SU-DHL-6 (cell line): Measurements from ENCODE around the gene HK2.

ENCODE experiments used
- H2AFZ ChIP-seq: fragments of 200-600 bp; sonication (generic); 2 replicates; pipeline ENCODE4 v1.6.1; 2014; ENCODE audit warnings: low read depth, mild to moderate bottlenecking, moderate library complexity, mixed read lengths, antibody characterized with exemption, low read length; ENCODE audit not compliant: severe bottlenecking
- H3F3A ChIP-seq: fragments of 200-600 bp; shearing (Covaris generic); 2 replicates; pipeline ENCODE4 v1.6.0; 2016; ENCODE audit warnings: antibody characterized with exemption, mild to moderate bottlenecking; ENCODE audit not compliant: insufficient read depth
- H3K27ac ChIP-seq: fragments of 200-600 bp; sonication (generic); 2 replicates; pipeline ENCODE4 v1.5.1; 2016; ENCODE audit warnings: low read depth, mild to moderate bottlenecking, low read length, moderate library complexity, mixed read lengths
- H3K27me3 ChIP-seq: fragments of 200-600 bp; sonication (generic), shearing (Covaris generic); 2 replicates; pipeline ENCODE4 v1.6.0; 2014; ENCODE audit warnings: mild to moderate bottlenecking, low read length
- H3K36me3 ChIP-seq: fragments of 200-600 bp; sonication (generic); 2 replicates; pipeline ENCODE4 v1.6.1; 2014; ENCODE audit warnings: mild to moderate bottlenecking, low read length, mixed read lengths
- H3K4me2 ChIP-seq: fragments of 300-600, 200-600 bp; shearing (Covaris generic), sonication (generic); 2 replicates; pipeline ENCODE4 v1.6.0; 2014; ENCODE audit warnings: low read length, low read depth, mild to moderate bottlenecking; ENCODE audit not compliant: poor library complexity, severe bottlenecking
- H3K4me3 ChIP-seq: fragments of 200-600 bp; sonication (generic); 2 replicates; pipeline ENCODE4 v1.5.1; 2014; ENCODE audit warnings: antibody characterized with exemption, low read length, mild to moderate bottlenecking, mixed read lengths; ENCODE audit not compliant: insufficient read depth, poor library complexity, severe bottlenecking
- H3K79me2 ChIP-seq: fragments of 200-600 bp; sonication (generic); 2 replicates; pipeline ENCODE4 v1.6.1; 2014; ENCODE audit warnings: mild to moderate bottlenecking, low read length, moderate library complexity; ENCODE audit not compliant: insufficient read depth
- H3K9ac ChIP-seq: fragments of 200-600 bp; sonication (generic); 2 replicates; pipeline ENCODE4 v1.7.0; 2014; ENCODE audit warnings: mild to moderate bottlenecking, low read length
- H3K9me2 ChIP-seq: fragments of 200-600 bp; sonication (generic); replicated peaks from 2 replicates; pipeline ENCODE4 v1.6.1; 2014; ENCODE audit warnings: low read length; ENCODE audit not compliant: insufficient read depth
- H3K9me3 ChIP-seq: fragments of 200-600 bp; sonication (generic); 2 replicates; pipeline ENCODE4 v1.6.1; 2014; ENCODE audit warnings: low read length, mixed read lengths; ENCODE audit not compliant: insufficient read depth
- H4K20me1 ChIP-seq: fragments of 200-600 bp; sonication (generic); 2 replicates; pipeline ENCODE4 v1.6.1; 2014; ENCODE audit warnings: low read depth, mild to moderate bottlenecking, antibody characterized with exemption, low read length, moderate library complexity, mixed read lengths
- CTCF ChIP-seq: fragments of 200-600 bp; sonication (generic); IDR thresholded peaks from one replicate; pipeline ENCODE4 v1.5.1; 2017; ENCODE audit warnings: antibody characterized with exemption, mild to moderate bottlenecking, low read length, moderate library complexity; ENCODE audit not compliant: insufficient read depth, poor library complexity, severe bottlenecking
- EZH2phosphoT487 ChIP-seq: fragments of 200-600 bp; sonication (generic), shearing (Covaris generic); conservative IDR thresholded peaks from 2 replicates; pipeline ENCODE4 v1.6.1; 2018; ENCODE audit warnings: mild to moderate bottlenecking, antibody characterized with exemption, low read length, moderate library complexity, mixed read lengths

HK2 gene

DNA sequence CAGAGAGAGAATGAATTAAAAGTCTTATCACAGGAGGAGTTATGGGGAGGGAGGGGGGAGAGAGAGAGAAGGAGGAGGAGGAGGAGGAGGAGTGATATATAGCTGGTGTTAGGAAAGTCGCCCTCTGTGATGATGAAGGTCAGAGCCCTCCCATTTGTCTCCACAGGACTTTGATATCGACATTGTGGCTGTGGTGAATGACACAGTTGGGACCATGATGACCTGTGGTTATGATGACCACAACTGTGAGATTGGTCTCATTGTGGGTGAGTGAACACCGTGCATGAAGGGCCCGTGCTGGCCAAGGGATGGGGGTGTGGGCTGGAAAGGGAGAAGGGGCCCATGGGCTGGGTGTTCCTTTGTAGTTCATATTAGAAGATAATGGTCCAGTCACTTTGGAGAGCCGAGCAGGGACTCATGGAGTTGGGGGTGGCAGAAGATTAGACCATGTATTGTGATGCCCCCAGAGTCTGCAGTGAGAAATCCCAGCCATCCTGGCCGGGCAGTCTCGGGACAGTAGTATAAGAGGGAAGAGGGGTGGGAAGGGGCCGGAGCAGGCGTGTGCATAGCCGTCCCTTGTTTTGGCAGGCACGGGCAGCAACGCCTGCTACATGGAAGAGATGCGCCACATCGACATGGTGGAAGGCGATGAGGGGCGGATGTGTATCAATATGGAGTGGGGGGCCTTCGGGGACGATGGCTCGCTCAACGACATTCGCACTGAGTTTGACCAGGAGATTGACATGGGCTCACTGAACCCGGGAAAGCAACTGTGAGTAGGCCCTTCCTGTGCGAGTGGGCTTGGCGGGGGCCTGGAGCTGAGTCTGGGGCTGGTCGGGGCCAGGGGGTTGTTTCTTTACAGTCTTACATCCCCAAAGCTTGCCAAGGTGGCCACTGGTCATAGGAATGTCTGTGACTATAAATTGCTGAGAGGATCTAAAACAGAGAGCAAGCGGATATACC lies 40.0 kb downstream of the HK2 start:
- H3K79me2 ChIP-seq = no peaks in the 10 kb centered on the region
- no peak overlapping the region for H3K27ac ChIP-seq
- H3K9ac ChIP-seq = no peak overlapping the region
- no peaks in the 10 kb centered on the region for H3K27me3 ChIP-seq
- H3K4me2 ChIP-seq = no peak overlapping the region
- no peaks in the 10 kb centered on the region for H3K9me2 ChIP-seq
- no peaks in the 10 kb centered on the region for H4K20me1 ChIP-seq
- H3K4me3 ChIP-seq = no peak overlapping the region
- H3K36me3 ChIP-seq = peaks cover 24% of the 10 kb centered on the region
- no peak overlapping the region for H2AFZ ChIP-seq
- no peaks in the 10 kb centered on the region for H3K9me3 ChIP-seq
- TF ChIP-seq CTCF (no peak), EZH2phosphoT487 (no peak)
- H3F3A ChIP-seq = peaks cover 2% of the 10 kb centered on the region; the same call in 1 of the 2 replicates

DNA sequence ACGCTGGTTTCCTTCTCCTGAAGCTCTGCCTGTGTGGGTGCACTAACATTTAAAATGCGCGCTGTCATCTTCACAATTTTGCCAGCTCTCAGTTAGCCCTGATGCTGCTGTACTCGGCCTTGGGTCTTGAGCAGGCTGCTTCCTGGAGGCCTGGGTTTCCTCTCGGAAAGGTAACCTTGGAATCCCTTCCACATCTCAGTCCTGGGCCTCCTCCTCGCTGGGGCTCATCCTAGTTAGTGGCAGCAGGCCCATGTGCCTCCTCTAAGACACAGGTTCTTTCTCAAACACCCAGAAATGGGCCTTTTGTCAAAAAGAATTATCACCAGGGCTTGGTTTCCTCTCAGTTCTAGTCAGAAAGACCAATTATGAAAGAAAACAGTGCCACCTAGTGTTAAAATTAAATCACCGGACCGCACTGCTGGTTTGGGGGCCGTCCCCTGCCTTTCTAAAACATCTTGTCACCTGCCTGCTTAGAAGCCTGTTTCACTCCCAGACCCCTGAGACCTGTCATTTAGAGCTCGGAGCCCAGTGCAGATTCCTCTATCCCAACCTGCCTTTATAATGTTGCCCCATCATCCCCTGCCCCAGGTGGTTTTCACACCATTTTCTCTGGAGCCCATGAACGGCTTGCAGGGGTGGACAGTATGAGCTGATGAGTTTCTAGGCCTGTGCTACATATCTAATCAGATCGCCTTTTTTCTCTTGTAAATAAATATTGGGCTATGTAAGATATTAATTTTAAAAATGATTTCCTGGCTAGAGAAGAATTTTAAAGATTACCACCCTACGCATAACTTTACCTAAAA lies 42.4 kb downstream of the HK2 start:
- no peak overlapping the region for H3K9ac ChIP-seq
- H3K27ac ChIP-seq = no peak overlapping the region
- H4K20me1 ChIP-seq = no peaks in the 10 kb centered on the region
- no peaks in the 10 kb centered on the region for H3K27me3 ChIP-seq
- H3K4me2 ChIP-seq = no peak overlapping the region
- TF ChIP-seq CTCF (peak; percentile 57), EZH2phosphoT487 (no peak)
- H3K4me3 ChIP-seq = no peak overlapping the region
- H3K36me3 ChIP-seq = peaks cover 19% of the 10 kb centered on the region
- H3F3A ChIP-seq = peaks cover 2% of the 10 kb centered on the region; the same call in 1 of the 2 replicates
- no peaks in the 10 kb centered on the region for H3K79me2 ChIP-seq
- H3K9me3 ChIP-seq = no peaks in the 10 kb centered on the region
- H3K9me2 ChIP-seq = no peaks in the 10 kb centered on the region
- H2AFZ ChIP-seq = no peak overlapping the region

DNA sequence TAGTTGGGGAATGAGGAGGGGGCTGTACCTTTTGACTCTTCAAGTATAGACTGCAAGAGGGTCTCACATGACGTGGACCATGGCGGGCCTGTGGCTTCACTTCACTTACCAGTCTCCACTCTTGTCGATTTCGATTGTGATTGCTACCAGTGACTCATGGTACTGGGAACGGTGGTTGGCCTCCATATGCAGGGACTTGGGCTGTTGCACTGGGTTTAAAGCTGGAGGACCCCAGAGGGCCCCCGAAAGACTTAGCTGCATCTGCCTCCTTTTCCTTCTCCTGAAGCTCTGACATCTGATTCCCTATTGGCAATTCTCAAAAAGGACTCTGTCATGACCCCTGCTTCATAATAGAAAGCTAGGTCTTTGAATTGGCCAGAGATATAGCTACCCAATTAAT lies 43.4 kb downstream of the HK2 start:
- Histone ChIP-seq H4K20me1 (no peaks in the 10 kb centered on the region), H3K9me3 (no peaks in the 10 kb centered on the region), H3K79me2 (no peaks in the 10 kb centered on the region), H3K4me2 (no peak overlapping the region), H3F3A (peaks cover 2% of the 10 kb centered on the region; the same call in 1 of the 2 replicates), H3K27ac (no peak overlapping the region), H3K9me2 (no peaks in the 10 kb centered on the region), H3K27me3 (no peaks in the 10 kb centered on the region), H3K4me3 (no peak overlapping the region), H2AFZ (no peak overlapping the region), H3K36me3 (peaks cover 13% of the 10 kb centered on the region), H3K9ac (no peak overlapping the region)
- TF ChIP-seq EZH2phosphoT487 = no peak
- no peak for TF ChIP-seq CTCF
